Pons (tissue), 1 donor: Measurements from ENCODE around the gene CLDN24.

Experiments used
- DNase-seq: peaks from one replicate; pipeline ENCODE4 v3.0.0-alpha.2; 2016; ENCODE audit warnings: low spot score

CLDN24 gene

DNA sequence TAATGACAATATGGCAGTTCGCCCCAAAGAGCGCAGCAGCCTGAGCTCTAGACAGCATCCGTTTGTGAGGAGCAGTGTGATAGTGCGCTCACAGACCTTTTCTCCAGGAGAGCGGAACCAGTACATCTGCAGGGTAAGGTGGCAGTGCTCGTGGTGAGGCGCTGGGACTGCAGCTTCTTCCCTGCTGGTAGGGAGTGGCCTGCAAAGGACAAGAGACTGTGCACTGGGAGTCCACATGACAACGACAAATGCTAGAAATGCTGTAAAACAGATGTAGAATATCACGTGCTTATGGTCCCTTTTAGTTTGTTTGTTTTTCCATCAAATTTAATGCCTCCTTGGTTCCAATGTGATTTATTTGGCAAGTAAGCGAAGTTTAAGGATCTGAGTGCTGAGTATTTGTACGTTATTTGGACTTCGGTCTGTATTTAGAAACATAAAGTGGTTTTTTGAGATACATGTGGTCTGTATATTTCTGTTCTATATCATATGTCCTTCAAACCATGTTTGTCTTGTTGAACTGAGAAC, 37.9 kb downstream of the CLDN24 start:
- no peak for DNase-seq

GRCh38 chr4:183276106-183276505, 46.1 kb downstream of the CLDN24 start:
- DNase-seq: no peak

- no peak for DNase-seq
These were observed 49.8 kb downstream of the CLDN24 start for GRCh38 chr4:183272384-183272783.
